Activated effector memory CD4-positive, alpha-beta T cell treated with anti-CD3 and anti-CD28 coated beads, Interleukin-2, amount 50 U/mL, for 16 hours (primary cell): Measurements from ENCODE around the gene TBC1D16.
"Not testable (repeated sequence)": the region's sequence is repeated elsewhere in the genome, so short reads cannot be mapped to it uniquely, and the experiment has no call there.

Experiments used
- DNase-seq: peaks from one replicate; pipeline ENCODE4 v3.0.0-alpha.2; 2020

The TBC1D16 gene

GRCh38 chr17:80002690-80003490, 32.8 kb downstream of the TBC1D16 start:
- DNase-seq = no peak

GRCh38 chr17:80002070-80002641, 33.5 kb downstream of the TBC1D16 start:
- DNase-seq = no peak

GRCh38 chr17:80000981-80001775, 34.5 kb downstream of the TBC1D16 start:
- DNase-seq = no peak

- DNase-seq = no peak
Measured at GRCh38 chr17:80000136-80000535, 35.5 kb downstream of the TBC1D16 start.

GRCh38 chr17:79997011-79997660, 38.5 kb downstream of the TBC1D16 start:
- peak; percentile 88 for DNase-seq

- DNase-seq = no peak
Measured at GRCh38 chr17:79996291-79996690, 39.4 kb downstream of the TBC1D16 start.

GRCh38 chr17:79995696-79996095, 40.0 kb downstream of the TBC1D16 start:
- DNase-seq = no peak

DNA sequence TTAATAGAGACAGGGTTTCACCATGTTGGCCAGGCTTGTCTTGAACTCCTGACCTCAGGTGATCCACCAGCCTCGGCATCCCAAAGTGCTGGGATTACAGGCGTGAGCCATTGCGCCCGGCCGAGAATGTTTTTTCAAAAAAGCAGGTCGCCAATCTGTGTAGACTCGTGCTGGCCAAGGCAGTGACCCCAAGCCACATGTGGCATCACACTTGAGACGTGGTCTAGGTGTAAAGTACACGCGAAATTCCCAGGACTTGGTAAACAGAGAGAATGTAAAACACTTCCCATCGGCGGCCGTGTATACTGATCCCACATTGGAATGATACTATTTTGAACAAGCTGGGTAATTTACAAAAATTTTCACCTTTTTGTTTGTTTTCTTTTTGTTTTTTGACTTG, 41.1 kb downstream of the TBC1D16 start:
- DNase-seq = no peak

DNA sequence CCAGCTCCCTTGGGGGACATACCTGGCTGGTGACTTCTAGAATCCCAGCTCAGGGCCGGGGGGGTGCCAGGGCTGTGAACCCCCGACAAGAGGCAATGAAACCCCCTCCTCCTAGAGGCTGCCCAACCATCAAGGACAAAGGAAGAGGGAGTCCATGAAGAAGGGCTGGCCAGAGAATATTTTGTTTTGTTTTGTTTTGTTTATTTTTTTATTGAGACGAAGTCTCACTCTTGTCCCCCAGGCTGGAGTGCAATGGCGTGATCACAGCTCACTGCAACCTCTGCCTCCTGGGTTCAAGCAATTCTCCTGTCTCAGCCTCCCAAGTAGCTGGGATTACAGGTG, 41.5 kb downstream of the TBC1D16 start:
- DNase-seq = not testable (repeated sequence)

DNA sequence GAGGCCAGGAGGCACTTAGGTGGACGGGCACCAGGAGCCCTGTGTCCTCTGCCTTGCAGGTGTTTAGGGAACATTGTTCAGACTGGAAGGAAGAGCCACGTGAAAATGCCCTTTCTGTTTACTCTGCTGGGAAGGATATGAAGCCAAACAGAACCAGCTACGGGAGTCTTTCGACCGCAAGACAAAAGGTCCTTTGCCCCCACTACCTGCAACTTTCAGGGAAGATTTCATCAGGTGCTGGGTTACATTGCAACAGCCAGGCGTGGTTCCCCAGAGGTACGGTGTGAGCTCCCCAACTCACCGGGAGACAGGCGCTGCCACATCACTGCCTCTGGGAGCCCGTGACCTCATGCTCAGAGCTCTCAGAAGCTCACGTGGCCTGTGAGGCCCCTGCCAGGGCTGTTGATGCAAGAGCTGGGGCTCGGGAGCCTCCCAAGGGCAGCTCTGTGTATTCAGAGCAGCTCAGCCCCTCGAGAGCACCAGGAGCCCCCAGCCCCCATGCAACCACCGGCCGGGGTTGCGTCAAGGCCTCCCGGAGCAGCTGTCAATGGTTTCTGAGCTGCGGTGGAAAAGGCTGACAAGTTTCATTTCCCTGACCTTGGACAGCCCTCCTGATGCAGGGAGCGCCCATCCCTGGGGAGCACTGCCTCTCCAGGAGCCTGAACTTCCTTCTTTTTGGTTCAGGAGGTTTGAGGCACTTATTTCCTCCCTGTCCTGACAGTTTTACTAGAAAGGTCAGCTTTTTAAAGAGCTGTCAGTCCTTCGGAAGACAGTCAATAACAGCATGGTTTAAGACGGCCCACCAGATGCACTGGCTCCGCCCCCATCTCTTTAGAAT, 42.1 kb downstream of the TBC1D16 start:
- peak; percentile 68 for DNase-seq

- DNase-seq = no peak
Measured at GRCh38 chr17:79992649-79993389, 42.9 kb downstream of the TBC1D16 start.

DNA sequence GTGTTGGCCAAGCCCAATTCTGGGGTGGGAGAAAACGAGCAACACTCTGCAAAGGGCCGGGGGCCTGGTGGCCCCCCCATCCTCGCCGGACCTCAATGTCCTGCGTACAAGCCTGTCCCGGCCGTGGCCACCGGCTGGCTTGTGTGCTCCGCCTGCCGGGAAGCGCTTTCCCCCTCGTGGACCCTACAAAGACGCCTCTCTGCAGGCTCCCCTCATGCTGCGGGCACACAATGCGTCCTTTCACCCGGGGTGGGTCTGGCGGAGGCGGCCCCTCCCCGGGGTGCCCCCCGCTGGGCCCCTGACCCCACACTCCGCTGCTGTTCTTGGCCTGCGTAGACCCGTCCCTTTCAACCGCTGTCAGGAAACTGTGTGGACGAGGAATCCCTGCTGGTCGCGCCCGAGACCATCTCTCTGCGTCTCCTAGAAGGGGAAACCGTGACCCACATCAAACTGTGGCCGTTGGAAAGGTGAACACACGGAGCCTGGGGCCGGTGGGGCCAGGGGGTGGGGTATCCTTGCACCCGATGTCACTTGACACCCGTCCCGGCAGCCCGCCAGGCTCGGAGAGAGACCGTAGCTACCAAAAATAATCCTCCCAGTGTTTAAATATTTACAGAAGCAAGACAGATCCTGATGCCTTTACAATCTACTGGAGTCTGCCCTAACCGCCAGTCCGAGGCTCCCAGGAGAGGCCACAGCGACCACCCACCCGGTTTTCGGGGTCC, 43.6 kb downstream of the TBC1D16 start:
- DNase-seq = no peak

DNA sequence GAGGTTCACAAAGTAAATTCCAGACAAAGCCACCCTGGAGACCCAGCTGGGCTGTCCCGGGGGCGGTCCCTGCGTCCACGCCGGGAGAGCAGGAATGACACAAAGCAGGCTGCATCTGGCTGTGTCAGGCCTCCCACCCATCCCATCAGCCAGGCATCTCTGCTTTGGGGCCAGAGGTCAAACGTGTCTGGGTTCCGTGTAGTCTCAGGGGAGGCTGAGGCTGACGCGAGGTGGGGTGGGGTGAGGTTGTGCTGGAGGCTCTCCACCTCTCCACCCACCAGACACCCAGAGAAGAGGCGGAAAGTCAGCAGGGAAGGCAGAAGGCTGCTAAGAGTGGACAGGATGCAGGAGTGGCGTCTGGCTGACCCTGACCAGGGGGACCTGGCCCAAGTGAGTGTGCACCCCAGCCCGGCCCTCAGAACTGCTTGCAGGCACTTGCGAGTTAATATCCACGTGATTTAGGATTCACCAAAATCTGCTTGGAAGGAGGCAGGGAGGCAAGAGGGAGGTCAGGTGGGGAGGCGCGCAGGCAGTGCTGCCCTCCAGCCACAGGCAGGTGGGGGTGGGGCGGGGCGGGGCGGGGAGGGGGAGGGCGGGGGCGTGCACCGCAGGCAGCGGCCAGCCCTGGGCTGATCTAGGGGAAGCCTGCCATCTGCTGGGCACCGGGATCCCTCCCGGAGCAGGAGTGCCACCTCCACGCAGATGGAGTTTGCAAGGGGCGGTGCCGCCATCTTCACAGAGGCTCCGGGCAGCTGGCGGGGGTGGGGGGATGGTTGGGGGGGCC, 44.3 kb downstream of the TBC1D16 start:
- DNase-seq = peak; percentile 93

GRCh38 chr17:79990704-79991103, 45.0 kb downstream of the TBC1D16 start:
- no peak for DNase-seq

- DNase-seq = no peak
Measured at GRCh38 chr17:79990051-79990592, 45.5 kb downstream of the TBC1D16 start.

- no peak for DNase-seq
Measured at GRCh38 chr17:79989106-79989835, 46.4 kb downstream of the TBC1D16 start.

- no peak for DNase-seq
Measured at GRCh38 chr17:79988185-79988971, 47.3 kb downstream of the TBC1D16 start.

DNA sequence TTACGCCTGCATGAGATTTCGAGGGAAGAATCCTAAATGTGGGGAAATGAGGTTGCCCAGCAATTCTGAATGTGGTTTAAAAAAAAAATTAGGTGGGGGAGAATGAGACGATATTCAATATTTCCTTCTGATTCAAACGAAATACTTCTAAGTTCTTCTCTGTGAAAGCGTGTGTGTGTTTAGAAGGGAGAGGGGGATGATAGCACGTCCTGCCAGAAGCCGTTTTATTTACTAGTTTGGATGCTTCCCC, 47.8 kb downstream of the TBC1D16 start:
- no peak for DNase-seq
